SKM-1 treated with dmso at 0.1 percent for 144 hours (cell line): Measurements from ENCODE around the gene MAP4K2.

Source experiments
- DNase-seq: peaks from one replicate; lab custom pipeline; 2025; ENCODE audit not compliant: unreplicated experiment; lab: John Stamatoyannopoulos, UW

MAP4K2 gene

GRCh38 chr11:64792482-64792881 lies 10.5 kb downstream of the MAP4K2 start:
- DNase-seq = no peak

- no peak for DNase-seq
These were observed 11.2 kb downstream of the MAP4K2 start for GRCh38 chr11:64791781-64792291.

DNA sequence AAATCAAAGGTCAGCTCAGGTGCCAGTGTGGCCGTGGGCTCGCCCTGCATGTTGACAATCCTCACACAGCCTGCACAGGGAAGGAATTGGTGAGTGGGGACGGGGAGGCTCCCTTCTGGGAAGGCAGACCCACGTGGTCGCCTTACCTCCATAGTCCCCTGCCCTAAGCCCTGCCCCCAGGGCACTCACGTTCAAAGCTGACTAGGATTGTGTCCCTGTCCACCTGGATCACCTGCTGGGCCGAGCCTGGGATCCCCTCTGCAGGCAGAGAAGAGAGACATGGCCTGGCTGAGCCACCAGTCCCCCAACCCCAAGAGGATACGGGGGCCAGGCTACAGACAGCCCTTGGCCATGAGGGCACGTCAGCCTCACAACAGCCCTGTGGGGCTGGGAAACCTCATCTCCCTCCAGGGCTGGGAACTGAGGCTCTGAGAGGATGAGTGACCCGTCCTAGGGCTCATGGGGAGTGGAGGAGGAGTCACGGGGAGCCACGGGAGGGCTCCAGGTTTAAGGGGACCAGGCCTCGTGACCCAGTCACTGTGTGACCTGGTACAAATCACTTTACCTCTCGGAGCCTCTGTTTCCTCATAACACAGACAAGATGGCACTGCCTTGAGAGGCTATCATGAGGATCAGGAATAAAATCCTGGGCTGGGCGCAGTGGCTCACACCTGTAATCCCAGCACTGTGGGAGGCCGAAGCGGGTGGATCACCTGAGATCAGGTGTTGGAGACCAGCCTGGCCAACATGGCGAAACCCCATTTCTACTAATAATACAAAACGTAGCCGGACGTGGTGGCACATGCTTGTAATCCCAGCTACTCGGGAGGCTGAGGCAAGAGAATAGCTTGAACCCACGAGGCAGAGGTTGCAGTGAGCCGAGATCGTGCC lies 12.6 kb downstream of the MAP4K2 start:
- no peak for DNase-seq

DNA sequence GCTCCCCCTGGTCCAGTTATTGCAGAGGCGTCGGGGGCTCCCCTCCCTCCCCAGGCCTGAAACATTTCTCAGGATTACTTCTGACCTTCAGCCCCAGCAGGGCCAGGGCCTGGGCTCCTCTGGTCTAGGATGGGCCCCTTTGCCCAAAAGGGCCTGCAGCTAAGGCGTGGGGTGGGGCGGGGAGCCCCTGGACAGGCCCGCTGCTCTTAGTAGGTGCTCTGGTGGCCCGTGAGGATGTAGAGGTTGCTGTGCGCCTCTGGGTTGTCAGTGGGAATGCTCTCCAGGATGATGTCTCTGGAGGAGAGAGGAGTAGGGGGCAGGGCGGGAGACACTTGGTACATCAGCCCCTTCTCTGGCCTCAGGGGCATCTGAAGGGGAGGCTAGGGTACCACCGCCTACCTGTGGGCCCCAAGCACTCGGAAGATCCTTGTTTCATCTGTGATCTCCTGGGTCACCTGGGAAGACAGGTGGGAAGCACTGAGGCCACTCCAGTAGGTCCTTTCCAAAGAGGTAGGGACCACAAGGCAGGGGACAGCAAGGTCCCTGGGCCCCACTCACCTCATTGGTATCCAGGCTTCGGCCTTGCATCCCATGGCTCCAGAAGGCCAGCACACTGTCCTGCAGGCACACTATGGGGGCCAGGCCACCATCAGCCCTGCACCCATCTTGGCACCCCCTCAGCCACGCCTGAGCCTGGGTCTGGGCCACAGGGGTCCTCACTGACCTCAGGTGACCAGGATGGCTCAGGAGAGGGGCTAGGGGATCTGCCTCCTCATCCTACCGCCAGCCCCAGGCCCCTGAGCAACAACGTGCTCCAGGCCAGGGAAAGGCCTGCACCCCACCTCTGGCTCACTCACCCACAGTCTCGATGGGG lies 13.4 kb downstream of the MAP4K2 start:
- DNase-seq = no peak

DNA sequence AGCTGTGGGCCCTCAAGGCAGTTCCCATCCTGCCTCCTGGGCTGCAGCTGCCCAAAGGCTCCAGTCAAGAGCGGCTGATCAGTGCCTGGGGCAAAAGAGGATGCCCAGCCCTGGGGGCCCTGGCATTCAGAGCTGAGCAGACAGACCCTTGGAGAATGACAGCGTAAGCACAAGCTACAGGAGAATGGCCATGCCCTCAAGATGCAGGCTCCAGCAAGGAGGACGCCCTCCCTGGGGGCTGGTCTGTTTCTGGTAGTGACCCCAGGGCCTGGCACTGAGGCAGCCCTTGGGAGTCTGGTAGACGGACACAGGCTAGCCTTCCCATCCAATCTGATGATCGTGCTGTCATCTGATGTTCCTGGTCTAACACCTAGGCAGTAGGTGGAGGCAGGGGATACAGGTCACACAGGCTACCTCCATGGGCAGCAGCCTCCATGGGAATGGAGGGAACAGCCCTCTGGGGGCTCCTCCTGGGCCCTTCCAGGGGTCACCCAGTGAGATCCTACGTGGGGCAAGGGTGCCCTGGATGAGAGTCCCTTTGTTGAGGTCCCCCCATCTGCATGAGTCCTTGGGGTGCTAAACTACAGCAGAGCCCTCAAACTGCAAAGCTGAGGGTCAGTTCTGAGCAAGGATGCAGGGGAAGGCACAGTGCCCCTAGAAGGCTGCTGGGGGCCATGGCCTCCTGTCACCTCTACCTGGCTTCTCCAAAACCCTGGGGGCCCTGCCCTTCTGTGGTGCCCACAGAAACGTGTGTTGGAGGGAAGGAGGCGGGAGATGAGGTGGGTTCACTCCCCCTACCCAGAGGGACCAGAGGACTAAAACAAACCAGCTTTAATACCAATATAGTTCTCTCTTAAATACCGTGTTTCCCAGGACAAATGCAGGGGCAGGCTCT lies 14.4 kb downstream of the MAP4K2 start:
- DNase-seq = no peak

- peak; percentile 41 for DNase-seq
These were observed 15.3 kb downstream of the MAP4K2 start for GRCh38 chr11:64787526-64788320.

DNA sequence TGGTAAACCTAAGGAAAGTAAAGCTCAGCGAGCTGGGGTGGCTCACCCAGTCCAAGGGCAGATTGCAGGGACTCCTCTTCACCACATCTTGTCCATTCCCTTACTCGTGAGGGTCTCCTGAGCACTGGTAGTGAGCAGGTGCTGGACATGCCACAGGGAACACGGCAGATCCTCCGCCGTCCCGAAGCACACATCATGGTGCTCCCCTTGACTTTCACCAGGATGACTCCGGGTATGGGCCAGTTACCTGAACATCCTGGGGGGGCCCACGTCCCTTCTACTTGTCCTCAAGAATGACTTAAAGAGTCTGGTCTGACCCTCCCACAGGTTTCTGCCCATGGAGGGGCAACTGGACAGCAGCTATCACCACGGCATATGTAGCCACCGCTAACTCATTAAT lies 16.7 kb downstream of the MAP4K2 start:
- no peak for DNase-seq

- no peak for DNase-seq
These were observed 18.0 kb downstream of the MAP4K2 start for GRCh38 chr11:64784813-64785581.

- peak; percentile 99 for DNase-seq
These were observed 24.3 kb downstream of the MAP4K2 start, which contains the start of gene SF1 for GRCh38 chr11:64778473-64779298. Gene SF1 (minus strand): TSS chr11:64778542. CDS start chr11:64778392, 150 bp downstream.

- no peak for DNase-seq
These were observed 24.9 kb downstream of the MAP4K2 start for GRCh38 chr11:64778223-64778472.

- peak; percentile 73 for DNase-seq
These were observed 25.4 kb downstream of the MAP4K2 start for GRCh38 chr11:64777449-64778222.

- DNase-seq = no peak
These were observed 26.1 kb downstream of the MAP4K2 start for GRCh38 chr11:64776875-64777274.

GRCh38 chr11:64776425-64776824 lies 26.6 kb downstream of the MAP4K2 start:
- no peak for DNase-seq

- DNase-seq = no peak
These were observed 28.9 kb downstream of the MAP4K2 start for GRCh38 chr11:64774144-64774543.

DNA sequence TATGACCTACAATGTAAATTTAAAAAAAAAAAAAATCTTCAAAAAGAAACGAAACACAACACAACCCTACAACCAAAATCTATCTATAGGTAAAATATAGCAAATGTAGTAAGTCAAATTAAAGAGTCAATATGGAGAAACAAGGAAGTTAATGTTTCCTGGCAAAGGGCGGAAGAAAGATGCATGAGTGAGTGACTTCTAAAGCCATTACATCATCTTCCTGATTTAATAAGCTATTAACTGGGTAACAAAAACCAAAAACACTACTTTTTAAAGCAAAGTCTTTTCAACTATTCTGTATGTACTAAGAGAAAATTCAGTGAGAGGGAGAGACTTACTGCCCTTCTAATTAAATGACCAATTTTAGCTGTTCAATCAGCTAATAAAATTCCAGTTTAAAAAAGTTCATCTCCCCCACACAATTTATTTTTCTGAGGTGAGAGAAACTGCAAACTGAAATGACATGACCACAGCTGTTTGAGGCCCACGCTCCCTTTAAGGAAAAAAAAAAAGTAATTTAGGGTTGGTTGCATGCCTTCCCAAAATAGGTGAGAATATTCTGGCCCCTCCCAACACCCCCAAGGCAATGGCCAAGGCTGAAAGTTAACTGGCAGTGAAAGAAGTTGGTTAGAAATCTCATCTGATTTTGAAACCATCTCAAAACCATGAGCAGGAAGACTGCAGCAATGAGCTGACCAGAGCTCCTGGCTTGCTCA lies 30.6 kb downstream of the MAP4K2 start:
- no peak for DNase-seq

- DNase-seq = no peak
These were observed 31.2 kb downstream of the MAP4K2 start for GRCh38 chr11:64771861-64772260.

- no peak for DNase-seq
These were observed 32.9 kb downstream of the MAP4K2 start for GRCh38 chr11:64770120-64770519.
